Epidermal melanocyte (primary cell): Measurements from ENCODE around the gene PJA2.
A peak's percentile ranks its signal among the peaks of the same experiment; 100 is the strongest.
"Not testable (repeated sequence)": the region's sequence is repeated elsewhere in the genome, so short reads cannot be mapped to it uniquely, and the experiment has no call there.

ENCODE experiments used
- DNase-seq: peaks from one replicate; pipeline ENCODE4 v3.0.0; 2011; ENCODE audit warnings: low spot score; ENCODE audit not compliant: insufficient read length

PJA2 gene

GRCh38 chr5:109409844-109410388 is at the start of gene PJA2:
PJA2 (minus strand) TSS chr5:109409974; CDS start chr5:109383433, 26,541 bp downstream.
- peak; percentile 89 for DNase-seq

GRCh38 chr5:109455598-109456096 is 45.9 kb upstream of the PJA2 start:
- DNase-seq: peak; percentile 31

- DNase-seq: no peak
These were observed 45.1 kb upstream of the PJA2 start for GRCh38 chr5:109454731-109455505.

GRCh38 chr5:109453251-109453650 is 43.5 kb upstream of the PJA2 start:
- no peak for DNase-seq

- no peak for DNase-seq
These were observed 42.9 kb upstream of the PJA2 start for GRCh38 chr5:109452661-109453060.

GRCh38 chr5:109451146-109451545 is 41.4 kb upstream of the PJA2 start:
- DNase-seq: no peak

- DNase-seq: no peak
These were observed 40.5 kb upstream of the PJA2 start for GRCh38 chr5:109450129-109450877.

- no peak for DNase-seq
These were observed 39.1 kb upstream of the PJA2 start for GRCh38 chr5:109448838-109449237.

GRCh38 chr5:109439590-109439989 is 29.8 kb upstream of the PJA2 start:
- no peak for DNase-seq

- no peak for DNase-seq
These were observed 16.3 kb upstream of the PJA2 start for GRCh38 chr5:109426075-109426474.

- DNase-seq: not testable (repeated sequence)
These were observed 15.7 kb upstream of the PJA2 start for GRCh38 chr5:109425521-109425920.

- DNase-seq: no peak
These were observed 12.2 kb upstream of the PJA2 start for GRCh38 chr5:109421956-109422355.

GRCh38 chr5:109418712-109419352 is 9.1 kb upstream of the PJA2 start:
- DNase-seq: no peak

- DNase-seq: no peak
These were observed 7.1 kb upstream of the PJA2 start for GRCh38 chr5:109416882-109417281.

GRCh38 chr5:109413921-109414461 is 4.2 kb upstream of the PJA2 start:
- DNase-seq: not testable (repeated sequence)

- no peak for DNase-seq
These were observed 3.7 kb upstream of the PJA2 start for GRCh38 chr5:109413458-109413857.

- peak; percentile 17 for DNase-seq
These were observed 3.2 kb upstream of the PJA2 start for GRCh38 chr5:109412981-109413402.

GRCh38 chr5:109411627-109412026 is 1.9 kb upstream of the PJA2 start:
- DNase-seq: no peak

- no peak for DNase-seq
These were observed 1.4 kb upstream of the PJA2 start for GRCh38 chr5:109411149-109411514.

- DNase-seq: peak; percentile 30
These were observed 795 bp upstream of the PJA2 start for GRCh38 chr5:109410389-109411148.
